Stomach (tissue), 9 donors: Measurements from ENCODE around the gene UFSP2. TPM values are rescaled to one million over a fixed set of nuclear protein-coding genes. Genes with fewer than 3 reads are reported as not detected.

Experiments
- DNase-seq, 2 donors: peaks; one replicate each; pipeline versions ENCODE4 v3.0.0 to v3.0.0-alpha.2; 2013 to 2019
- H3K27ac ChIP-seq, 5 donors: fragments of 200-600 bp in 4 of 5; sonication (generic) in 4 of 5; one replicate each; pipeline ENCODE4 v1.5.1; 2013 to 2019; ENCODE audit warnings: mild to moderate bottlenecking in 1 of 5, moderate library complexity in 1 of 5
- H3K27me3 ChIP-seq, 3 donors: fragments of 200-600 bp; sonication (generic); one replicate each; pipeline ENCODE4 v1.5.1; 2017 to 2019; ENCODE audit warnings: mixed run types in 1 of 3
- H3K36me3 ChIP-seq, 4 donors: fragments of 200-600 bp; sonication (generic); 1 replicate in 3 of 4; 2 replicates in 1 of 4; pipeline ENCODE4 v1.5.1; 2016 to 2019
- H3K4me1 ChIP-seq, 4 donors: fragments of 200-600 bp; sonication (generic); one replicate each; pipeline ENCODE4 v1.5.1; 2016 to 2019
- H3K4me3 ChIP-seq, 4 donors: fragments of 200-600 bp; sonication (generic) in 3 of 4; one replicate each; pipeline ENCODE4 v1.5.1; 2016 to 2019; ENCODE audit warnings: mild to moderate bottlenecking in 1 of 4
- H3K9me3 ChIP-seq, 4 donors: fragments of 200-600 bp; sonication (generic); one replicate each; pipeline ENCODE4 v1.5.1; 2016 to 2019
- EP300 ChIP-seq: sonication (generic); formaldehyde crosslinking; IDR thresholded peaks from one replicate; pipeline ENCODE4 v1.6.1; 2017; ENCODE audit warnings: antibody characterized with exemption
- POLR2A ChIP-seq, 4 donors: fragments of 450-650 bp; IDR thresholded peaks; one replicate each; pipeline ENCODE4 v1.6.1; 2016; ENCODE audit warnings: antibody characterized with exemption in 4 of 4, control low read depth in 2 of 4, mild to moderate bottlenecking in 1 of 4, moderate library complexity in 1 of 4
- POLR2AphosphoS5 ChIP-seq, 3 donors: sonication (generic); formaldehyde crosslinking; IDR thresholded peaks; one replicate each; pipeline ENCODE4 v1.6.1; 2016; ENCODE audit warnings: antibody characterized with exemption in 3 of 3
- WGBS, 5 donors: extraction: QIAGEN DNeasy Blood & Tissue Kit in 3 of 5; methylation state at CpG; one replicate each; pipeline versions ENCODE4 v1.1.5 to v1.1.7; 2013 to 2018; 5-methylcytosine and 5-hydroxymethylcytosine counted together
- intact Hi-C: fragments of 100-400 bp; cut with DNase I; formaldehyde crosslinking; loops from one replicate; pipeline ENCODE4 v1.15.1; 2023; ENCODE audit warnings: low total_unique reads
- polyA plus RNA-seq, 3 donors: library from polyadenylated mRNA; stranded (reverse); fragments of 200-250 nt; gene quantifications; one replicate each; pipeline ENCODE4 v1.2.3, GENCODE V29; 2013
- small RNA-seq, 4 donors: library from RNA; depleted of rRNA; stranded (forward); fragments of <200 nt; gene quantifications; one replicate each; pipeline ENCODE3, GENCODE V24; 2016
- total RNA-seq, 5 donors: library from RNA; depleted of rRNA; stranded (reverse); fragments of >200 nt; gene quantifications; one replicate each; pipeline versions ENCODE4 v1.1.0 to v1.2.3, GENCODE V29; 2014 to 2016
- TF ChIP-seq, protein P1 (sequence below), 7 experiments: fragments of 450-650 bp in 4 of 7; fragments of 200-600 bp in 3 of 7; sonication (generic) in 3 of 7; IDR thresholded peaks; one replicate each; pipeline ENCODE4 v1.5.1; 2016 to 2019; ENCODE audit warnings: antibody characterized with exemption in 7 of 7, control low read depth in 2 of 7, mild to moderate bottlenecking in 1 of 7
- donor health status: healthy with polysubstance abuse.
- donor health status: Bipolar disorder and iron deficiency.
- donor health status: healthy.

The UFSP2 gene
- total and polyA plus RNA-seq, 8 donors, result 12.3 to 56.2 (median 20.4) TPM; not detected in 1

DNA sequence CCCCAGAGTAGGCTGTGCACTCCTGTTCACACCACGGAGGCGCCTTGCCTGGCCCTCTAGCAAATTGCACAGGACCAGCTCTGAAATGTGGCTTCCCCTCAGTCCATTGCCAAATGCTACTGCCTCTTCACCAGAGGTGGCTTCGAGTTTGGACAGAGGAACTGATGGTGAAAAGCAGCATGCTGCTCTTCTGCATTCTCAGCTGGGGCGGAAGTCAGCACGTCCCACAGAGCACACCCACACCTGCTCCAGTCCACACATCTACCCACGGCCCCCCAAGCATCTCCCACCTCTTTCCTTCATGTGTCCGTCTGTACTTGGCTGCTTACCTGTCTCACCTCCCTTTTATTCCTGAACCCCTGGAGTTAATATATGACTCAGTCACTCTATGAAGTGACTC lies 73.6 kb downstream of the UFSP2 start:
- no peak overlapping the region for H3K4me3 ChIP-seq
- WGBS, 5 donors, result 88 to 93% (median 90%) methylated on average over 6 to 7 of the region's 7 CpGs
- intact Hi-C loops, result no loop called here
- no peaks in the 10 kb centered on the region for H3K27me3 ChIP-seq
- no peaks in the 10 kb centered on the region for H3K4me1 ChIP-seq
- DNase-seq, result no peak
- H3K27ac ChIP-seq, result no peak overlapping the region
- TF ChIP-seq POLR2A (IDR thresholded peaks at IDR 0.05), result no peak
- TF ChIP-seq, protein P1, sequence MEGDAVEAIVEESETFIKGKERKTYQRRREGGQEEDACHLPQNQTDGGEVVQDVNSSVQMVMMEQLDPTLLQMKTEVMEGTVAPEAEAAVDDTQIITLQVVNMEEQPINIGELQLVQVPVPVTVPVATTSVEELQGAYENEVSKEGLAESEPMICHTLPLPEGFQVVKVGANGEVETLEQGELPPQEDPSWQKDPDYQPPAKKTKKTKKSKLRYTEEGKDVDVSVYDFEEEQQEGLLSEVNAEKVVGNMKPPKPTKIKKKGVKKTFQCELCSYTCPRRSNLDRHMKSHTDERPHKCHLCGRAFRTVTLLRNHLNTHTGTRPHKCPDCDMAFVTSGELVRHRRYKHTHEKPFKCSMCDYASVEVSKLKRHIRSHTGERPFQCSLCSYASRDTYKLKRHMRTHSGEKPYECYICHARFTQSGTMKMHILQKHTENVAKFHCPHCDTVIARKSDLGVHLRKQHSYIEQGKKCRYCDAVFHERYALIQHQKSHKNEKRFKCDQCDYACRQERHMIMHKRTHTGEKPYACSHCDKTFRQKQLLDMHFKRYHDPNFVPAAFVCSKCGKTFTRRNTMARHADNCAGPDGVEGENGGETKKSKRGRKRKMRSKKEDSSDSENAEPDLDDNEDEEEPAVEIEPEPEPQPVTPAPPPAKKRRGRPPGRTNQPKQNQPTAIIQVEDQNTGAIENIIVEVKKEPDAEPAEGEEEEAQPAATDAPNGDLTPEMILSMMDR (IDR thresholded peaks at IDR 0.05), result no peak
- TF ChIP-seq EP300, result no peak
- TF ChIP-seq POLR2AphosphoS5 (IDR thresholded peaks at IDR 0.05), result no peak
- H3K9me3 ChIP-seq, result no peaks in the 10 kb centered on the region
- peaks cover 6 to 65% (median 62%) of the 10 kb centered on the region in 4 donors for H3K36me3 ChIP-seq

GRCh38 chr4:185351691-185352090 lies 74.1 kb downstream of the UFSP2 start:
- TF ChIP-seq, protein P1 (IDR thresholded peaks at IDR 0.05), result no peak
- TF ChIP-seq POLR2AphosphoS5 (IDR thresholded peaks at IDR 0.05) (no peak), EP300 (no peak), POLR2A (IDR thresholded peaks at IDR 0.05) (no peak)
- H3K4me3 ChIP-seq, result no peak overlapping the region
- no peaks in the 10 kb centered on the region for H3K4me1 ChIP-seq
- 84 to 93% (median 87%) methylated on average over 13 of the region's 13 CpGs for WGBS, 5 donors
- no peak for DNase-seq
- H3K27ac ChIP-seq, result no peak overlapping the region
- H3K36me3 ChIP-seq, result peaks cover 6 to 70% (median 65%) of the 10 kb centered on the region in 4 donors
- no peaks in the 10 kb centered on the region for H3K9me3 ChIP-seq
- no peaks in the 10 kb centered on the region for H3K27me3 ChIP-seq
- intact Hi-C loops, result no loop called here

Small RNA genes lying within 50 kb of the gene (small RNA-seq; reads per million reads assigned to genes)
- gene RF00019, result 0 reads per million in 4 donors

Other genes starting within 250 kb of the UFSP2 start
- 10 to 100 TPM in 4 of 5 donors, 1 to 10 TPM in 1; 8.7 to 39.8 (median 22.5) TPM for gene CFAP97, start 222.0 kb downstream of the UFSP2 start, total RNA-seq
- gene CFAP97, start 222.0 kb downstream of the UFSP2 start, polyA plus RNA-seq, result 10 to 100 TPM in 1 of 3 donors, 1 to 10 TPM in 2; 4.8 to 11.0 (median 8.8) TPM
- gene SNX25, start 216.4 kb downstream of the UFSP2 start, total RNA-seq, result 10 to 100 TPM in 4 of 5 donors, 1 to 10 TPM in 1; 4.1 to 36.8 (median 26.4) TPM
- 1 to 10 TPM; 2.6 to 4.7 (median 3.2) TPM for gene SNX25, start 216.4 kb downstream of the UFSP2 start, polyA plus RNA-seq
- 1 to 10 TPM in 1 of 5 donors, under 1 TPM in 2, not detected in 2; 0.45 to 4.8 (median 0.58) TPM for gene LRP2BP, start 30.0 kb downstream of the UFSP2 start, total RNA-seq
- gene LRP2BP, start 30.0 kb downstream of the UFSP2 start, polyA plus RNA-seq, result under 1 TPM in 2 of 3 donors, not detected in 1; 0.31 to 0.43 TPM
- gene ANKRD37, start 29.1 kb downstream of the UFSP2 start, total RNA-seq, result 10 to 100 TPM in 2 of 5 donors, 1 to 10 TPM in 3; 1.2 to 21.0 (median 8.1) TPM
- 10 to 100 TPM; 13.3 to 21.7 (median 18.6) TPM for gene ANKRD37, start 29.1 kb downstream of the UFSP2 start, polyA plus RNA-seq
- gene CCDC110, start 45.8 kb upstream of the UFSP2 start, total RNA-seq, result 1 to 10 TPM in 4 of 5 donors, under 1 TPM in 1; 0.92 to 9.4 (median 5.4) TPM
- 1 to 10 TPM; 1.7 to 3.4 (median 2.1) TPM for gene CCDC110, start 45.8 kb upstream of the UFSP2 start, polyA plus RNA-seq
- 100 to 1,000 TPM in 4 of 5 donors, 10 to 100 TPM in 1; 83.1 to 755 (median 259) TPM for gene PDLIM3, start 109.5 kb upstream of the UFSP2 start, total RNA-seq
- 100 to 1,000 TPM in 1 of 3 donors, 10 to 100 TPM in 2; 73.9 to 112 (median 77.0) TPM for gene PDLIM3, start 109.5 kb upstream of the UFSP2 start, polyA plus RNA-seq